Frontal cortex (tissue), 4 donors: ENCODE data around the gene MINPP1. TPM values are rescaled to one million over a fixed set of nuclear protein-coding genes. Genes with fewer than 3 reads are reported as not detected.
"Not testable (repeated sequence)": the region's sequence is repeated elsewhere in the genome, so short reads cannot be mapped to it uniquely, and the experiment has no call there.

ENCODE experiments used
- DNase-seq, 2 donors: peaks; one replicate each; pipeline ENCODE4 v3.0.0; 2012; ENCODE audit warnings: low spot score in 2 of 2
- FAIRE-seq: peaks from 2 replicates; lab custom pipeline; 2012; peaks lifted over from hg19 to GRCh38; lab: Jason Lieb, UNC
- total RNA-seq: library from RNA; depleted of rRNA; stranded (reverse); fragments of >200 nt; gene quantifications from one replicate; pipeline ENCODE4 v1.2.3, GENCODE V29; 2014
- donor health status: control.
- donor health status: control.
- donor health status: control.

Gene MINPP1, protein sequence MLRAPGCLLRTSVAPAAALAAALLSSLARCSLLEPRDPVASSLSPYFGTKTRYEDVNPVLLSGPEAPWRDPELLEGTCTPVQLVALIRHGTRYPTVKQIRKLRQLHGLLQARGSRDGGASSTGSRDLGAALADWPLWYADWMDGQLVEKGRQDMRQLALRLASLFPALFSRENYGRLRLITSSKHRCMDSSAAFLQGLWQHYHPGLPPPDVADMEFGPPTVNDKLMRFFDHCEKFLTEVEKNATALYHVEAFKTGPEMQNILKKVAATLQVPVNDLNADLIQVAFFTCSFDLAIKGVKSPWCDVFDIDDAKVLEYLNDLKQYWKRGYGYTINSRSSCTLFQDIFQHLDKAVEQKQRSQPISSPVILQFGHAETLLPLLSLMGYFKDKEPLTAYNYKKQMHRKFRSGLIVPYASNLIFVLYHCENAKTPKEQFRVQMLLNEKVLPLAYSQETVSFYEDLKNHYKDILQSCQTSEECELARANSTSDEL
- total RNA-seq, result 27.3 TPM

DNA sequence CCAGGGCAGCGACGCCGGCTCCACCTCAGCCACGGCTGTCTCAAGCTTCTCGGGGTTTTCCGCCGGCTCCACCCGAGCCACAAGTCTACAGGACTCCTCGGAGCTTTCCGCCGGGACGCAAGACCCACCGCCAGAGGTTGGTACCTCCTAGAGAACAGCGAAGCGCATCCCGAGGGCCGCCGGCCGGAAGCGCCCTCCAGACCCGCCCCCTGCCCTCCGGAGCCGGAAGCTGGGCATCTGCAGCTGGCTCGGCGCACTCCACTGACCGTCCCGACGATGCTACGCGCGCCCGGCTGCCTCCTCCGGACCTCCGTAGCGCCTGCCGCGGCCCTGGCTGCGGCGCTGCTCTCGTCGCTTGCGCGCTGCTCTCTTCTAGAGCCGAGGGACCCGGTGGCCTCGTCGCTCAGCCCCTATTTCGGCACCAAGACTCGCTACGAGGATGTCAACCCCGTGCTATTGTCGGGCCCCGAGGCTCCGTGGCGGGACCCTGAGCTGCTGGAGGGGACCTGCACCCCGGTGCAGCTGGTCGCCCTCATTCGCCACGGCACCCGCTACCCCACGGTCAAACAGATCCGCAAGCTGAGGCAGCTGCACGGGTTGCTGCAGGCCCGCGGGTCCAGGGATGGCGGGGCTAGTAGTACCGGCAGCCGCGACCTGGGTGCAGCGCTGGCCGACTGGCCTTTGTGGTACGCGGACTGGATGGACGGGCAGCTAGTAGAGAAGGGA is at the start of gene MINPP1:
TSS of gene MINPP1 (plus strand) at position 254 of the 726 bp plus-strand sequence. CDS start at position 277, 23 bp downstream.
- peak; percentile 79 to 84 for DNase-seq
- no peak for FAIRE-seq

- FAIRE-seq, DNase-seq: not testable (repeated sequence)
Observed at GRCh38 chr10:87456586-87457220, 48.0 kb upstream of the MINPP1 start.

DNA sequence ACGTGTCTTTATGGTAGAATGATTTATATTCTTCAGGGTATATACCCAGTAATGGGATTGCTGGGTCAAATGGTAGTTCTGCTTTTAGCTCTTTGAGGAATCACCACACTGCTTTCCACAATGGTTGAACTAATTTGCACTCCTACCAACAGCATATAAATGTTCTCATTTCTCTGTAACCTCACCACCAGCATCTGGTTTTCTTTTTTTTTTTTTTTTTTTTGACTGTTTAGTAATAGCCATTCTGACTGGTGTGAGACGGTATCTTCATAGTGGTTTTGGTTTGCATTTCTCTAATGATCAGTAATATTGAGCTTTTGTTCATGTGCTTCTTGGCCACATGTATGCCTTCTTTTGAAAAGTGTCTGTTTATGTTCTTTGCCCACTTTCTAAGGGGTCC is 42.9 kb upstream of the MINPP1 start:
- DNase-seq, FAIRE-seq: not testable (repeated sequence)

DNA sequence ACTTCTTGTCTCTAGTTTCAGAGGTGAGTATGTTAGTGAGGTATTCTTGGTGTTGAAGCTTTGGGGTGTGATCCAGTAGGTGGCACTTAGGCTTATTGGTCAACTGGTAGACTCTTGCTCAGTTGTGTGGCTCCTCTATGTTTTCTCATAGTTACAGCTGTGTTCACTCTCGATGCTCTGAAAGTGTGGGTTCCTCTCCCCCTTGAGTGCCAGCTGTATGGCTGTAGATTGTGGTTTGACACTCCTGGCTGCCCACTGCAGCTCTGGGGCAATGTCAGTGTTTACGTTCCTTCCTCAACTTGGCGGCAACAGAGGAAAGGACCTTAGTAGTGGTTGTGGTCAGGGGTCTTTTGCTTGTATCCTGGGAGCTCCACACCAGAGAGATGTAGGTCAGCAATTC is 37.8 kb upstream of the MINPP1 start:
- not testable (repeated sequence) for FAIRE-seq, DNase-seq

GRCh38 chr10:87488733-87489132 is 16.0 kb upstream of the MINPP1 start:
- not testable (repeated sequence) for FAIRE-seq, DNase-seq

- not testable (repeated sequence) for FAIRE-seq, DNase-seq
Observed at GRCh38 chr10:87490285-87490684, 14.4 kb upstream of the MINPP1 start.

GRCh38 chr10:87492450-87492849 is 12.2 kb upstream of the MINPP1 start:
- not testable (repeated sequence) for DNase-seq, FAIRE-seq

- not testable (repeated sequence) for FAIRE-seq, DNase-seq
Observed at GRCh38 chr10:87495446-87495845, 9.2 kb upstream of the MINPP1 start.

- FAIRE-seq, result peak; percentile 82
- DNase-seq, result not testable (repeated sequence)
Observed at GRCh38 chr10:87497386-87497785, 7.3 kb upstream of the MINPP1 start.

DNA sequence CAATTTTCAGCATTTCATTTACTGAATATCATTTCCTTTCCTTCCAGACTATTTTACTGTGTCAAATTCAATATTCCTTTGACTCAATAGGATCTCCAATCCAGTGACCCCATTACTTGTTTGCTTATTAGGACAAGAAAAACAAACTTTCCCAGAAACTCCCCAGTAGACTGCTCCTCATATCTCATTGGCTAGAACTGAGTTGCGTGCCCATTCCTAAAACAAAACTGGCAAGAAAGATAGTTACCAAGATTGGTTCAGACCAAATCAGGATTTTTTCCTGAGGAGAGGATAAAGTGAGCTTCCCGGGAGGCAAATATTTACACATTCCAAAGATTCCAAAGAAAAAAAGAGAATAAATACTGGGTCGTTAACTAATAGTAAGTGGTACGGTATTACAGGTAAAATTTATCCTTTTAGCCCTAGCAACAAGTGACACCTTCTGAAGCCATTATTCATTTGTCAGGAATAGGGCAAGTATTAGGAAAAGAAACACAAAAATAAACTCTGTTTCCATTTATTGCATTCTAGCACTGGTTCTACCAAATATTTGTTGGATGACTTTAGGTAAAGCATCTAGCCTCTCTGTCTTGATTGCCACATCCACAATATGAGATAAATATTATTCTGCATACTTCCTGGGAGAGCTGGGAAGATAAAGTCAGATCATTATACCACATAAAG is 6.4 kb upstream of the MINPP1 start:
- DNase-seq, FAIRE-seq: not testable (repeated sequence)

- FAIRE-seq (no peak), DNase-seq (no peak)
Observed at GRCh38 chr10:87500646-87501048, 4.0 kb upstream of the MINPP1 start.

GRCh38 chr10:87503401-87503800 is 1.3 kb upstream of the MINPP1 start:
- no peak for FAIRE-seq
- no peak for DNase-seq

DNA sequence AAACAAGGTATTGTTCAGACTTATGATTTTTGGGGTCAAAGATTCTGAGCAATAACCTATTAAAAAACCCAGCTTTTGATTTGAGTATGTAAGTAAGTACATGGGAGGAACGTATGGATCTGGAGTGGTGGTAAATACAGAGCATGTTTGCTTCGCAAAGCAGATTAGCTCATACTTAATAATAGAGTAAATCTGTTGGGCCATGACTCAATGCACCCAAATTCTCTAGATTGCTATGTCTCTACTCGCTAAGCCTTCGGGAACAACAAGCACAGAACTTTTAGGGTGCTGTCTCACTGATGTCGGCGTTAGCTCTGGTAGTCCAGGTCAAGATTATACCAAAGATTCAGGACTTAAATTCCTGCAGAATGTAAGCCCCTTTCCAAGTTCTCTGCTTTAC is 807 bp upstream of the MINPP1 start:
- FAIRE-seq, result no peak
- DNase-seq, result no peak

GRCh38 chr10:87504307-87504639 is 420 bp upstream of the MINPP1 start:
- FAIRE-seq (no peak), DNase-seq (no peak)

DNA sequence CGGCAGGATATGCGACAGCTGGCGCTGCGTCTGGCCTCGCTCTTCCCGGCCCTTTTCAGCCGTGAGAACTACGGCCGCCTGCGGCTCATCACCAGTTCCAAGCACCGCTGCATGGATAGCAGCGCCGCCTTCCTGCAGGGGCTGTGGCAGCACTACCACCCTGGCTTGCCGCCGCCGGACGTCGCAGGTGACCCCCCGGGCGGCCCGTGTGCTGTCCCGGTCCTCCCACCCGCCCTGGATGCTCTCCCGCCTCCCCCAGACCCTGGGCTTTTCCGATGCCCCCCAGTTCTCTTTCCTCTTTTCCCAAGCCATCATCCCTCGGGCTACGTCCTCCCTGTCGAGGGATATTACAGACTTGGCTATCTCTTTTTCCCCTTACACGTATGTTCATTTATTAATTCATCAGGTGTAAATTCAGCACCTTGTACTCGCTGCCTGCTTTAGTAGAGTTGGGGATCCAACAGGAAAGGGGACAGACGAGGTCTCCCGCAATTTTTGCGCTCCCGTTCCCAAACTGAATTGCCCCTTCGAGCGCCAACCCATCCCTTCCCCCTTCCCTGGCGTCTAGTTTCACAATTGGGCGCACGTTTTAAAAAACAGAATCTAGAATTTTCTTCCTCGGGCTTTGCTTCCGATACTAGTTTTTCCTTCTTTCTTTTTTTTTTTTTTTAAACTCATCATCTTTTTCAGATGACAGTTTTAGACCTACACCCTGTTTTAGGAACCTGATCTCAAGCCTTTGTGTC is 846 bp downstream of the MINPP1 start:
- peak; percentile 36 to 51 for DNase-seq
- FAIRE-seq, result no peak

GRCh38 chr10:87506956-87507355 is 2.3 kb downstream of the MINPP1 start:
- no peak for FAIRE-seq
- no peak for DNase-seq

GRCh38 chr10:87507879-87508483 is 3.3 kb downstream of the MINPP1 start:
- DNase-seq (no peak), FAIRE-seq (no peak)

GRCh38 chr10:87508837-87509236 is 4.1 kb downstream of the MINPP1 start:
- no peak for FAIRE-seq
- no peak for DNase-seq

DNA sequence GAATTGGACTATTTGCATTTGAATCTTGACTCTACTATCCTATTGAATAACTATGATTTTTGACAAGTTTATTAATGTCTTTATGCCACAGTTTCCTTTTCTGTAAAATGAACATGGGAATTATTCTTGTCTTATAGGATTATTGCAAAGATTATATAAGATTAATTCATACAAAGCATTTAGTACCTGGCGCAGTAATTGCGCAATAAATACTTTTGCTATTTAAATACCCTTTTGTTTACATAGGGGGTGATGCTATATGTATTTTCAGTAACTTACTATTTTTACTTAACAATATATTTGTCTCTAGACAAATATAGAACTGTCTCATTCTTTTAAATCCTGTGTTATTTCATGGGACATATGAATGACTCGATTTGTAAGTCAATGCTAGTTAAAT is 5.3 kb downstream of the MINPP1 start:
- no peak for DNase-seq
- FAIRE-seq, result no peak
